GM12873 (cell line): ENCODE data around the gene EPM2A.

Experiments used
- TF ChIP-seq, protein P1 (sequence below): IDR thresholded peaks from 2 replicates; pipeline ENCODE4 v1.5.1; 2012; ENCODE audit warnings: low read depth, mild to moderate bottlenecking, moderate library complexity, low read length, control low read depth; ENCODE audit not compliant: insufficient read depth; ENCODE audit errors: missing control alignments

The EPM2A gene

DNA sequence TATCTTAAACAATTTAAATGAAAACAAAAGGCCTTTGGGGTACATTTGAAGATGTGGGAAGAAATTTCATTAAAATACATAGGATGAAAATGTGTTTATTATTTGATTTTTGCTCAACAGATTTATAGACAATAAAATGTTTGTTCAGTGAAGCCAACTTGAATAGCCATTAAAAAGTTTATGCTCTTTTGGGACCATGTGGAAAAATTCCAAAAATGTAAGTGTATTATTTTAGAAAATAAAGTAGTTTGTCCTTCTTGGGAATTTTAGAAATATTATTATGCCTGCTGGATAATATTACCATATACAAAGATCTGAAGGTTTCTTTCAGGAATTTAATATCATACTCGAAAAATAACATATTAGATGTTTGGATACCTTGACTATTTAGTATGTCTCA, 131.3 kb downstream of the EPM2A start:
- TF ChIP-seq, protein P1, sequence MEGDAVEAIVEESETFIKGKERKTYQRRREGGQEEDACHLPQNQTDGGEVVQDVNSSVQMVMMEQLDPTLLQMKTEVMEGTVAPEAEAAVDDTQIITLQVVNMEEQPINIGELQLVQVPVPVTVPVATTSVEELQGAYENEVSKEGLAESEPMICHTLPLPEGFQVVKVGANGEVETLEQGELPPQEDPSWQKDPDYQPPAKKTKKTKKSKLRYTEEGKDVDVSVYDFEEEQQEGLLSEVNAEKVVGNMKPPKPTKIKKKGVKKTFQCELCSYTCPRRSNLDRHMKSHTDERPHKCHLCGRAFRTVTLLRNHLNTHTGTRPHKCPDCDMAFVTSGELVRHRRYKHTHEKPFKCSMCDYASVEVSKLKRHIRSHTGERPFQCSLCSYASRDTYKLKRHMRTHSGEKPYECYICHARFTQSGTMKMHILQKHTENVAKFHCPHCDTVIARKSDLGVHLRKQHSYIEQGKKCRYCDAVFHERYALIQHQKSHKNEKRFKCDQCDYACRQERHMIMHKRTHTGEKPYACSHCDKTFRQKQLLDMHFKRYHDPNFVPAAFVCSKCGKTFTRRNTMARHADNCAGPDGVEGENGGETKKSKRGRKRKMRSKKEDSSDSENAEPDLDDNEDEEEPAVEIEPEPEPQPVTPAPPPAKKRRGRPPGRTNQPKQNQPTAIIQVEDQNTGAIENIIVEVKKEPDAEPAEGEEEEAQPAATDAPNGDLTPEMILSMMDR, result no peak

DNA sequence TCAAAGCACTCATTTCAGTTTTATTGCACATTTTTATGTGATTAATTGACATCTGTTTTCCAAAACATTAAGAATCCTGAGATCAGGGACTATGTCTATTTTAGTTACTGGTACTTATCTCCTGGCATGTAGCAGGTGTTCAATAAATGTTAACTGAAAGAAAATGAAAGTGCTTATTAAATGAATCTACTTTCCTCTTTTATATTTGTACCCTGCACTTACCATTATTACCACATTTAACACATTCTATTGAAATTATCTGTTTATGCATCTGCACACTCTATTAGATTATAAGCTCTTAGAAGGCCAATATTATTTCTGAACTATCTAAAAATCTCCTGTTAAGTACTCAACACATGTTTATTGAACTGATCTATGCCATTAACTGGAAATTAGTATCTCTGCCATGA, 131.9 kb downstream of the EPM2A start:
- TF ChIP-seq, protein P1, result no peak

DNA sequence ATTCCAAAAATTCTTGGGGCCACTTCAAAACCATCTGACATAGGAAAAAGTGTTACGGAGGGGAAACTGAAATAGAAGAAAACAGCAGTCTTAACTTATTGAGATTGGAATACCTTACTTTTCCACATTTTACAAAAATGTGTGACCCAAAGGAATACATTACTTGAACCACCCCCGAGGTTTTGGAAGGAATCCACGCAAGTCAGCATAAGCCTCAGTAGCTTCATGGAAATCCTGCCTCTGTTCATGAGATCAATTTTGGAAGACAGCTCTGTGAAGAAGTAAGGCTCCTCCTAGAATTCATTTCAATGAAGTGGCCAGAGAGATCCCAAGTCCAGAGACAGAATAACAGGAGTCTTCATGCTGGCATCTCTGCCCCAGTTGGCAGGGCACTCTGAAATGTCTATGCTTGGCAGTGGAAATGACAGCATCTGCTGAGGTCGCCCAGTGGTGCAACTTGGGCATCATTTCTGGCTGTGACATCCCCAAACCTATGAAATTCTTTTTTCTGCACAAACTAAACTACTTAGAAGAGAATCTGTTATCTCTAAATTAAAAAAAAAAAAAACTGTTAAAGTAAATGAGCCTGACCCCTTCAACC, 132.5 kb downstream of the EPM2A start:
- TF ChIP-seq, protein P1, result no peak

DNA sequence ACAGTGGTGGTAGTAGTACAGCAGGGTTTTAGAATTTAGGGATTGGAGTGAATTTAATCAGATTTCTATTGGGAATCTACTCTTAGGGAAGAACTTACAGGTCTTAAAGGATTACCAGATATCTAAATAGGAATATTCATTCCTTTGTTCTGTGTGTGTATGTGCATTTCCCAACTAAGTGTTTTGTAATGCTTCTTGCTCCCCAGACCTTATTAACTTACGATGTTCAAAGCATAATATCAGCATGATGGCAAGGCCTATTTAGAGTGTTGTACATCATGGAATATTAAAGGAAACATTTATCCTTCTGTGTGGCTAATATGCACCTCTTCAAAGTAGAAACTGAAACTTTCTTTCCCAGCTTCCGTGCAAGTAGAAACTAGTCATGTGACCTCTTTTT, 133.9 kb downstream of the EPM2A start:
- TF ChIP-seq, protein P1, result no peak

DNA sequence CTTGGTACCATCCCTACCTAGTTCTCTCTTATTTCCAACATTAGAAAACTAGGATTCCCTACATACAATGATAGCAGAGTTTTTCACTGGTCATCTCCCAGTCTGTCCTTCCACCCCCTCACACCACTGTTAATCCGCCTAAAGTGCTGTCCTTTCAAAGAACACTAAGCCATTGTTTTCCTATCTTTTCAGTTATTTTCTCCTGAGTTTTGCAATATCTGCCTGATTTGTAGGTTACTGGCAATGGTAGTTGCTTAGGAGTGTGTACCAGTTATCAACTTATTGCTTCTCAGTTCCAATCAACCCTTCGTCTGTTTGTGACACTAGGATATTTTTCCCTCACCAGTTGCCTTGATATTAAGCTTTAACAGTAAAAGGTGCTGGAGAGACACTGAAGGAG, 135.0 kb downstream of the EPM2A start:
- TF ChIP-seq, protein P1, result no peak

DNA sequence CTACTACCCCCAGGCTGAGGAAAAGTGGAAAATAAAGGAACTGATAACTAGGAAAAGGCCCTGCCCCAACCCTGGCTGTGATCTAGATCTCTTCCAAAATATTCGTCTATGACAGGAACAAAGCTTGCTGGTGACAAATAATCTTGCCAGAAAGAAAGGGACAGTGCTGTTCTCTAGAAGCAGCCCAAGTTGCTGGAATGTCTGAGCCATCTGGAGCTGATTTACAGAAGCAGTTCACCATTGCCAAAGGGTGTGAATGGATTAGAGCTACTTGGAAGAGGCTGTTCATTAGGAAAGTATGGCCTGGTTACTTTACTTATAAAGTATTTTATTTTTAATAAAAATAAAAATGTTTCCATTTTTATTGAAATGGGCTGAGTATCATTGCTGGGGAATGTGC, 146.3 kb downstream of the EPM2A start:
- TF ChIP-seq, protein P1, result no peak

DNA sequence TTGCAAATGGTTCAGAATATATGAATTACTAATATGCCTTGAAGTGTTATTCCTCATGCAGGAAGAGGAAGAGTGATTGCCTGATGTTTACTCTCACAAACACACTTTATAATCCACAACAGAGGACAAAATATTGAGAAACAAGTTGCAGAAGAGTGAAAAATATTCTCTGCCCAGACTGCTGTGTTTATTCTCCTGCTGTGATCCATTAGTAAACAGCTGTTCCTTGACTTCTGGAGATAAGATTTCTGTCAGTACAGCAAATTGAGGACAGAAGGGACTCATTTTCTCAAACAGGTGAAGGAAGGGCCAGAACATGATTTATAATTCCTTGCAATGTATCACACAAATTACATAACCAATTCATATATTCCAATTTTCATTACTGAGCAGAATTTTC, 148.0 kb downstream of the EPM2A start:
- TF ChIP-seq, protein P1, result no peak
